T-helper 22 cell (primary cell): ENCODE data around the gene TMEM235.
"Not testable (repeated sequence)": the region's sequence is repeated elsewhere in the genome, so short reads cannot be mapped to it uniquely, and the experiment has no call there.

ENCODE experiments used
- DNase-seq: peaks from one replicate; pipeline ENCODE4 v3.0.0-alpha.2; 2020; ENCODE audit warnings: low read depth

TMEM235 gene

DNA sequence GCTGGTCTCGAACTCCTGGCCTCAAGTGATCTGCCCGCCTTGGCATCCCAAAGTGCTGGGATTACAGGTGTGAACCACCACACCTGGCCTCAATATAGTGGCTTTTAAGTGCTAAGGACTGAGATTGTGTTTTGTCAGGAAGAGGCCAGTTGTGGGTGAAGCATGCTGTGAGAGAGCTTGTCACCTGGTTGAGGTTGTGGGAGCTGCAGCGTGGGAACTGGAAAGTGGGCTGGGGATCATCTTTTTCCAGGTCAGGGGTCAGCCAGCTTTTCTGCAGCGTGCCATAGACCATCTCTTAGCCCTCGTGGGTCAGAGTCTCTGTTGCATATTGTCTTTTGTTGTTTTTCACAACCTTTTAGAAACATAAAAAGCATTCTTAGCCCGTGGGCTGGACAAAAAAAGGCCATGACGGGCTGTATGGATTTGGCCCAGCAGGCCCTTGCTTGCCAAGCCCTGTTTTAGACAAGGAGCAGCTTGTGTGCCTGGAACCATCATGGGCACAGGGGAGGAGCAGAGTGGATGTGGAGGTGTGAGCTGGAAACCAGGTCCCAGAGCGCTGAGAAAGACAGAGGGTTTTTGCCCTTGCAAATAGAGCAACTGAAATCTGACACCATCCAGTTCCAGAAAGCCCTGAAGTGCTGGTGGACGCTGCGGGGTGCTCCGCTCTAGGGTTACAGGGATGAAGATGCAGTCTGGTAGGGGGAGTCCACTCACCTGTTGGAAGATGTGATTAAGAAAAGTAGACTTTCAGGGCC is 11.9 kb upstream of the TMEM235 start:
- no peak for DNase-seq

DNA sequence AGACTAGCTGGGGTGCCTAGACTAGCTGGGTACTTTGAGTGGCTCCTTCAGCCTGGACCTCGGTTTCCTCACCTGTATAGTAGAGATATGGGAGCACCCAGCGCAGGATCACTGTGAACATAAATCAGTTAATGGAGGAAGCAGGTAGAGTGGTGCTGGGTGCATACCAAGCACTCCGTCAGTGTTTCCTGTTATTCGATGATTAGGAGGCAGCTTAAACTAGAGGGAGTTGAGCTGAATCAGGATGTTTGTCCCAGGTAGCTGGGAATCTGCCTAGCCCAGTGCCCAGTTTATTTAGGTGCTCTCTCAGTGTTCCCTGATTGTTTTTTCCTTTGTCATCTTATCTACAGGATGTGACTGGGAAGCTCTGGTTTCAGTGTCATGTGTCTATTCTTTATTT is 8.4 kb upstream of the TMEM235 start:
- no peak for DNase-seq

DNA sequence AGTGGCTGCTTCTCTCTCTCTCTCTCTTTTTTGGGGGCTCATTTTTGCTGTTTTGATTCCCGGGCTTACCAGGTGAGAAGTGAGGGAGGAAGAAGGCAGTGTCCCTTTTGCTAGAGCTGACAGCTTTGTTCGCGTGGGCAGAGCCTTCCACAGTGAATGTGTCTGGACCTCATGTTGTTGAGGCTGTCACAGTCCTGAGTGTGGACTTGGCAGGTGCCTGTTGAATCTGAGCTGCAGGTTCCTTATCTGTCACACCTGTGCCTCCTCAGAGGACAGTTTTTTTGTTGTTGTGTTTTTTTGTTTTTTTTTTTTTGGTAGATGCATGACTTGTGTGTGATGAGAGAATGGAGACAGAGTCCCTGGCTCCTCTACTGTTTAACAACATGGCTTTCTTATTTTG is 7.7 kb upstream of the TMEM235 start:
- DNase-seq: no peak

DNA sequence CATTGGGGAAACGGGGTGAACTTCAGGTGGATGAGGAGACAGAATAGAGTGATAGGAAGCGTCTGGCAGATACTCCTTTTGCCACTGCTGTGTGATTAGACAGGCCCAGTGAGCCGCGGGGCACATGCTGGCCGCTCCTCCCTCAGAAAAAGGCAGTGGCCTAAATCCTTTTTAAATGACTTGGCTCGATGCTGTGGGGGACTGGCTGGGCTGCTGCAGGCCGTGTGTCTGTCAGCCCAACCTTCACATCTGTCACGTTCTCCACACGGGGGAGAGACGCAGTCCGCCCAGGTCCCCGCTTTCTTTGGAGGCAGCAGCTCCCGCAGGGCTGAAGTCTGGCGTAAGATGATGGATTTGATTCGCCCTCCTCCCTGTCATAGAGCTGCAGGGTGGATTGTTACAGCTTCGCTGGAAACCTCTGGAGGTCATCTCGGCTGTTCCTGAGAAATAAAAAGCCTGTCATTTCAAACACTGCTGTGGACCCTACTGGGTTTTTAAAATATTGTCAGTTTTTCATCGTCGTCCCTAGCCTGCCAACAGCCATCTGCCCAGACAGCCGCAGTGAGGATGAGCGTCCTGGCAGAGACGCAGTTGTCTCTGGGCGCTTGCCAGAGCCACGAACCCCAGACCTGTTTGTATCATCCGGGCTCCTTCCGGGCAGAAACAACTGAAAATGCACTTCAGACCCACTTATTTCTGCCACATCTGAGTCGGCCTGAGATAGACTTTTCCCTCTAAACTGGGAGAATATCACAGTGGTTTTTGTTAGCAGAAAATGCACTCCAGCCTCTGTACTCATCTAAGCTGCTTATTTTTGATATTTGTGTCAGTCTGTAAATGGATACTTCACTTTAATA is 7.0 kb upstream of the TMEM235 start:
- DNase-seq: no peak

DNA sequence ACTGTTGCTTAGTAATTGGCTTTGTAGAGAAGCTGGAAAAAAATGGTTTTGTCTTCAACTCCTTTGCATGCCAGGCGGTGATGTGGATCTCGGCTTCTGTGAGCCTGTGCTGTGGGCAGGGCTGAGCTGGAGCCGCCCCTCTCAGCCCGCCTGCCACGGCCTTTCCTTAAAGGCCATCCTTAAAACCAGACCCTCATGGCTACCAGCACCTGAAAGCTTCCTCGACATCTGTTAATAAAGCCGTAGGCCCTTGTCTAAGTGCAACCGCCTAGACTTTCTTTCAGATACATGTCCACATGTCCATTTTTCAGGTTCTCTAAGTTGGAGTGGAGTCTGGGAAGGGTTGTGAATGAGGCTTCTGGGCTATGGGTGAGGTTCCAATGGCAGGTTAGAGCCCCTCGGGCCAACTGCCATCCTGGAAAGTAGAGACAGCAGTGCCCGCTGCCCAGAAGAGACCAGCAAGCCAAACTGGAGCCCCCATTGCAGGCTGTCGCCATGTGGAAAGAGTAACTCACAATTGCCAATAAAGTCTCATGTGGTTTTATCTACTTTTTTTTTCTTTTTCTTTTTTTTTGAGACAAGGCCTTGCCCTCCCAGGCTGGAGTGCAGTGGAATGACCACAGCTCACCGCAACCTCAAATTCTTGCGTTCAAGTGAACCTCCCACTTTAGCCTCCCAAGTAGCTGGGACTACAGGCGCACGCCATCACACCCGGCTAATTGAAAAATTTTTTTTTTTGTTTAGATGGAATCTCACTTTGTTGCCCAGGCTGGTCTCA is 6.2 kb upstream of the TMEM235 start:
- no peak for DNase-seq

DNA sequence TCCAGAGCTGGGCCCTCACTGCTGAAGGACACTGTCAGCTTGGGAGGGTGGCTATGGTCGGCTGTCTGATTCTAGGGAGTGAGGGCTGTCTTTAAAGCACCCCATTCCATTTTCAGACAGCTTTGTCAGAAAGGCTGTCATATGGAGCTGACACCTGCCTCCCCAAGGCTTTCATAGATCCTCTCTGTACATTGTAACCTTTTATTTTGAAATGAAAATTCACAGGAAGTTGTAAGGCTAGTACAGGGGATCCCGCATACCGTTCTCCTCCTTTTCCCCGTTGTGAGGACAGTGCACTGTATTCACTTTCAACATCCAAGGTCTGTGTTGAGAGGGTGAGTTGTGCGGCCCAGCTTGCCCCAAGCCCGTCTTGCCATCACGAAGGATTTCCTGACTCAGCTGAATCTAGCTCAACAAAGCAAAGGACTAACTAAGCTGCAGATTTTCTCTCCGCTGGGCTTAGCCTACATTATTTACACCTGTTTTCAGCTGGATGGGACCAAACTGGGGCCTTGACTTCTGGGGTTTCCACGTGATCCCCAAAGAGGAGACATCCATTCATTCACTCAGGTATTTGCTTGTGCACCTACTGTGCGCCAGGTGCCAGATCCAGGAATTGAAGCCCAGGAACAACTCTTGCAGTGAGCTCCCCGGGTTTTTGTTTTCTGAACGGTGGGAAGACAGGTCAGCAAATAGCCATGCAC is 5.2 kb upstream of the TMEM235 start:
- no peak for DNase-seq

DNA sequence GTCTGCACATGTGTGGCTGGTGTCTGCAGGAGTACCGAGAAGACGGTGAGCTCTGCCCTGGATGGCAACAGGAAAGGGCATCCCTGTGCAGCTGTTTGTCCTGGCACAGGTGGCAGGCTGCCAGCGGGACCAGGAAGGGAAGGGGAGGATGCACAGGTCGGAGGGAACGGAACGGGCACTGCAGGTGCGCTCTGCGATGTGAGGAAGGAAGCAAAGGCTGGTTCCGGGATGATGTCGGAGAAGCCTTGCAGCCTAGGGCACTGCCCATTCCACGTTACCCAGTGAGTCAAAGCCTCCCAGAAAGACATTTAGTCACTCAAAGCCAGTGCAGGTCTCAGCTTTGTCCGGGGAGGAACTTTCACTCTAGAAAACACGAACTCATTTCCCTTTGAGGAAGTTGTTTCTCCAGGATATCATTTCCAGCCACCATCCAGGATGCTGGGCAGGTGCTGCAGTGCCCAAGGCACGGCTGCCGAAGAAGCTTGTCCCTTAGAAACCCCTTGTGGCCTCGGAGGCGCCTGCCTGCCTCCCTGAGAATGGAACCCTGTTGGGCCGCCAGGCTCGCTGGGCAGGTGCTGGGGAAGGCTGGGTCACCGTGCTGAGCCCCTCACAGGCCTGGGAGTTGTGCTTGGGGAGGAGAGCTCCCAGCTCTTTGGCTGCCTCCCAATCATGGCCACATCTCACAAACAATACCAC is 4.5 kb upstream of the TMEM235 start:
- no peak for DNase-seq

DNA sequence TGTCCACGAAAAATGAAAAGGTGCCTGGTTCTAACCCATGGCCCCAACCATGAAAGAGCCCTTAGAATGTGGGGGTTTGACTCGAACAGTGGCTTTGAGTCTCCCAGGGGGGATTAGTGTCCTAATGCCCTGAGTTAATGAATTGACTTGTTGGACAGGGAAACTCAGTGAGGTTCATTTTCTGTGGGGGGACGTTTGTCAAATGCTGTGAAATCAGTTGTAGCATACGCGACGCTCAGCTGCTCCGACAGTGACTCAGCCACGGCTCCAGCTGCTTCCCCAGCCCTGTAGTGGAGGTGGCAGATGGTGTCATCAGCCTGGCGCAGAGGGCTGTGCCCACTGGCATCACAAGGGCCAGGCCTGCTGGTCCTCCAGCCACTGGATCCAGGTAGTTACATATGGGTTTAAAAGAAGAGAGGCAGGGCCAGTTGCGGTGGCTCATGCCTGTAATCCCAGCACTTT is 3.9 kb upstream of the TMEM235 start:
- no peak for DNase-seq

DNA sequence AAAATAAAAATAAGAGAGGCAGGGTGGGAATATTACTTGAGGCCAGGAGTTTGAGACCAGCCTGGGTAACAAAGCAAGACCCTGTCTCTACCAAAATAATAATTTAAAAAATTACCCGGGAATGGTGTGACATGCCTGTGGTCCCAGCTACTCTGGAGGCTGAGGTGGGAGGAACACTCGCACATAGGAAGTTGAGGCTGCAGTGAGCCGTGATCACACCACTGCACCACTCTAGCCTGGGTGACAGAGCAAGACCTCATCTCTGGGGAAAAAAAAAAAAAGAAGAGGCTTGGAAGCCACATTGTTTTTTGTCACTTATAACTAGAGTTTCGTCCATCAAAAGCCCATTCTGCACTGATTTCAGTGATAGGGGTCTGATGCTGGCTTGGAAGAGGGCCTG is 3.3 kb upstream of the TMEM235 start:
- DNase-seq: no peak

DNA sequence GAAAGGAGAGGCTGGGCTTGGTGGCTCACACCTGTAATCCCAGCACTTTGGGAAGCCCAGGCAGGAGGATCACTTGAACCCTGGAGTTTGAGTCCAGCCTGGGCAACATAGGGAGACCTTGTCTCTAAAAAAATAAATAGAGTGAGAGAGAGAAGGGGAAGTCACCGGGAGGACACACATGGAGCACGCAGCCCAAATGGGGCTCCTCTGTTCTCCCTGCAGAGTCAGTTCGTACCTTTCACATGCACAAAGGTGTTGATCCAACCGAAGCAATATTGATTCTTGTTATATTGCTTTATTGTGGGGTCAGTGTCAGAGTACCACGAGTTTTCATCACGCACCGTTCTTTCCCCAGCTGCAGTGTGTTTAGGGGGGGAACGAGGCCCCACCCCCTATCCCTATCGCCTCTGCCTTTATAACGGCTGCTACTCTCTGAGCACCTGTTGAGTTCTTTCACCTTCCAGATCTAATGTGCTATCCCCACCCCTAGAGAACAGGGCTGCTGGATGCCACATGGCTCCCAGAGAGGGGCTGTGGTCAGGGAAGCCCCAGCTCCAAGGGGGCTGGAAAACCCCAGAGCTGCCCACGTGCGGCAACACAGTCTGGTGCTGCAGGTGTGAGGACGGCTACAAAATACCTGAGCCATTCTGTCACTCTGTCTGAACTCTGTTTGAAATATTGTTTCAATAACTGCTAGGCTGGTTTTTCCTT is 1.0 kb upstream of the TMEM235 start:
- DNase-seq: no peak

DNA sequence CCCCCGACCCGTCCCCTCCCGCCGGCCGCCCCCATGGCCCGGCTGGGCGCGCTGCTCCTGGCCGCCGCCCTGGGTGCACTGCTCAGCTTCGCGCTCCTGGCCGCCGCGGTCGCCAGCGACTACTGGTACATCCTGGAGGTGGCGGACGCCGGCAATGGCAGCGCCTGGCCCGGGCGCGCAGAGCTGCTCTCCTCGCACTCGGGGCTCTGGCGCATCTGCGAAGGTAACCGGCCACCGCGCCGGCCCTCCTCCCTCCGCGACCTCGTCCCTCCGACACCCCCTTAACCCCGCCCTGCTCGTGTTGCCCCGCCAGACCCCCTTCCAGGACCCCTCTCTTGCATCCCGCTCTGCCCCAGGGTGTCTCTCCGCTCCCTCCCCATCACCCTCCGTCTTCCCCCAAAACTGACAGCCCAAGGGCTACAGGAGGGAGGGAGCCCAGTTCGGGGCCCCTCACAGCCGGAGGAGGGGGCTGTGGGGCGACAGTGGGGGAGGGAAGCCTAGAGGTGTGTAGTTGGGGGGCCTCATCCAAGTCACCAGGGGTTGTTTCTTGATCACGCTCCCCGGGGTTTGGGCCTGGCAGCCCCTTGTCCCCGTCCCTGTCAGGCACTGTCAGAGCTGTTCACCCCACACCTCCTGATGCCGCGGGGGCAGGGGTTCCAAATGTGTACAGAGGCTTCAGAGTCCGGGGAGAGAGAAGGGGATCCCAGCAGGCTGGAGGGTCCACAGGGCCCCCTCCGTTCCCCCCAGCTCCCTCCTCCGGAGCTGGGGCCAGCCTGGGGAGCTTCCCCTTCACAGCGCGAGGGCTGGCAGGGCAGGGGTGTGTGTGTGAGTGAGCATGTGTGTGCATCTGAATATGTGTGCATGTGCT is 794 bp downstream of the TMEM235 start:
- DNase-seq: no peak

DNA sequence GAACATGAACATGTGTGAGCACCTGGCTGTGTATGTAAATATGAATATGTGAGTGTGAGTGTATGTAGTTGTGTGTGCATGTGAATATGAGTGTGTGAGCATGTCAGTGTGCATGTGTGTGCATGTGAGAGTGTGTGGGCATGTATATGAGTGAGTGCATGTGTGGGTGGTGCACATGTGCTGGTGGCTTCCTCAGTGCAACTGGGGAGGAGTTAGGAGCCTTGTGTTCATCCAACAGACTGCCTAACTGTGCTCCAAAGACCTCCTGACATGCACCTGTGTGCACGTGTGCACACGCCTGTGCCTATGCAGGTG is 1.4 kb downstream of the TMEM235 start:
- DNase-seq: no peak

DNA sequence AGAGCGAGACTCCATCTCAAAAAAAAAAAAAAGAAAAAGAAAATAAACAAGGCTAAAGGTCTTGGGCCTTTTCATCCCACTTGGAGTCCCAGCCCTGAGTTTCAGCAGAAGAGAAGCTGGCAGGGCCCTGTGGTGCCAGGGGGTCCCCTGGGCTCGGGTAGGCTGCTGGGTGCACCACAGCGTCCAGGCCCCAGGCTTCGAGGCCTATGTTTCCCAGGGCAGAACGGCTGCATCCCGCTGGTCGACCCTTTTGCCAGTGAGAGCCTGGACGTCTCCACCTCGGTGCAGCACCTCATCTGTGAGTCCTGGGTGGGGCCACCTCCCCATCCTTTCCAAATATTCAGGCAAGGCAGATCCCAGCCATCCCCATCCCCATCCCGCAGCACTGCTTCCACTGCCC is 2.2 kb downstream of the TMEM235 start:
- DNase-seq: no peak

DNA sequence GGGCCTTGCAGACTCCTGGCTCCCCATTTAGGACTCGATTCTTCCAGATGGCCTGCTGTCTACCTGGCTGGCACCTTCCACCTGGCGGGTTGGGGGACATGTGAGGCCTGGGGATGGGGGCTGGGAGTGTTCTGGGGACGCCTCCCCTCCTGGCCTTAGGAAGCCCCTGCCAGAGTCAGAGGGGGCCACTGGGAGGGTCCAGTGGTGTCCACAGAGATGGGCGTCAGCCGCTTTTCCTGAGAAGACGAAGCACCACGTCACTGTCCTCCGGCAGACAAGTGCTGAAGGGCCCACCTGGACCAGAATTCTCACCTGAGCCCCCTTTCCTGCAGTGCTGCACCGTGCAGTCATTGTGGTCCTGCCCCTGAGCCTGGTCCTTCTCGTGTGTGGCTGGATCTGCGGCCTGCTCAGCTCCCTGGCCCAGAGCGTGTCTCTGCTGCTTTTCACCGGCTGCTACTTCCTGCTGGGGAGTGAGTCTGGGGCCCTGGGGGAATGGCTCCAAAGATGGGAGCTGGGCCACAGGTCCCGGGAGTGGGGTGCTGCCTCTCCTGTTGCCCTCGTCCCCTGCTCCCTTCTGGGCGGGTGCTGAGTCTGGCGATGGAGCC is 2.9 kb downstream of the TMEM235 start:
- DNase-seq: no peak

DNA sequence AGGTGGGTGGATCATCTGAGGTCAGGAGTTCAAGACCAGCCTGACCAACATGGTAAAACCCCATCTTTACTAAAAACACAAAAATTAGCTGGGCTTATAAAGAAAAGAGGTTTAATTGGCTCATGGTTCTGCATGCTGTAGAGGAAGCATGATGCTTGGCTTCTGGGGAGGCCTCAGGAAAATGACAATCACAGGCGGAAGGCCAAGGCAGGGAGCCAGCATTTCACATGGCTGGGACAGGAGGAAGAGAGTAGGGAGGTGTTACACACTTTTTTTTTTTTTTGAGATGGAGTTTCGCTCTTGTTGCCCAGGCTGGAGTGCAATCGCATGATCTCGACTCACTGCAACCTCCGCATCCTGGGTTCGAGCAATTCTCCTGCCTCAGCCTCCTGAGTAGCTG is 3.6 kb downstream of the TMEM235 start:
- not testable (repeated sequence) for DNase-seq

DNA sequence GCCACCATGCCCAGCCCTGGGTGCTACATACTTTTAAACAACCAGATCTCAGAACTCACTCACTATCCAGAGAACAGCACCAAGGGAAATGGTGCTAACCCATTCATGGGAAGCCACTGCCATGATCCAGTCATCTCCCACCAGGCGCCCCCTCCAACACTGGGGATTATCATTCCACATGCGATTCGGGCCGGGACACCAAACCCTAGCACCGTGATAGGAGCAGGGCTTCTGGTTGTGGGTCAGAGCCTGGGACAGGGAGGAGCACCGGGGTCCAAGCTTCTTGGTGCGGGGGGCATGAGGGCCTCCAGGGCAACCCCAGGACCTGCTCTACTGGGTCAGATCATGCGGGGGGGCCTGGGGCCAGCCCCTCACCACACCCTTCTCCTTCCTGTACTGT is 4.5 kb downstream of the TMEM235 start:
- no peak for DNase-seq

DNA sequence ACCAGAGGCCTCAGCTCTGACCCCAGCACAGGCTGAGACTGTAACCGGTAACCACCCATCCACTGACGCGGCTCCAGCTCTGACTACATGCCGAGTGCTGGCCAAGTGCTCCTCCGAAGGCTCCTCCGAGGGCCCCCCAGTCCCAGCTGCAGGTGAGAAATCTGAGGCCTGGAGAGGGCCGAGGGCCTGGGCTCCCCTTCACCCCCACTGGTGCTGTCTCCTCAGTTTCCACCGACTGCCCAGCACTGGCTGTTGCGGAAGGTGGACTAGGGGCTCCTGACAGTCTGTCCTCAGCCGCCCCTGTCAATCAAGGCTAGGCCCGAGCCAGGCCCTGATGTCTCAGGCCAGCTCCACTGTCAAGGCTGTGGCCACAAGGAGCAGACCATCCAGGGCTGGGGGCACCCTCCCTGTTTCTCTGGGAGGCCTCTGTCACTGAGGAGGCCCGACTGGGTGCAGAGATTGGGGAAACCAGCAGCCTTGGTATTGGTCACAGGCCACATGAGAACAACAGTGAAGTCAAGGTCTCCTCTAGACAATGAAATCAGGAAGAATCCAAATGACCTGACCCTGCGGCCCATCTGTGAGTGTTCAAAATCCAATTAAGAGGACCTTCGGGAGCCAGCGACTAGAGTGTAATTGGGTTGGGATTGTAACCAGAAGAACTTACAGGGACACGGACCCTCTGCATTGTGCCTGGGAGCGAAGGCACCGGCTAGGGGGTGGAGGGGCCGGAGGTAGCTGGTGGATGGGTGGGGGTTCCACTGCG is 5.1 kb downstream of the TMEM235 start:
- DNase-seq: no peak

DNA sequence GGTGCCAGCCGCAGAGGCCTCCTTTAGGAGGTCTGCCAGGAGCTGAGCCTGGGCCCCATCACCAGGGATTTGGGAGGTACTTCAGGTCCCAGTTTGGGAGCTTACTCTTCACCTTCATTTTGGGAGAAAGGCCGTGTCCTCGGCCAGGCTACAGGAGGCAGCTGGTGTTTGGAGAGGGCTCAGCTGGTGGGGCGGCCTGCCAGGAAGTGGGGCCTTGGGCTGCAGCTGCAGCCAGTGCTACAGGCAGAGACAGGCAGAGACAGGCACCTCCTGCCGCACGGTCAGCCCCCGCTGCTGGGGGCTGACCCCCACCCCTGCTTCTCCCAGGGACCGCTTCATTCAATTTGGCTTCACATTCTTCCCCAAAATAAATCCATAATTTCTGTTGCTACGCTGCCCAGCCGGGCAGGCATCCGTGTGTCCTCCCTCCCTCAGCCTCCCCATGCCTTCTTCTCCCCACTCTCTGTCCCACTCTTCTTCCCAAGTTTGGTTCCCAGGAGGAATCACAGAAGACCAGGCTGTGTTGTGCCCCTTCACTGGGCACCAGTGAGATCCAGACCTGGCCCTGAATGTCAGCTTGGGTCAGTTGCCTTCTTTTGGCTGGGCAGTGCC is 6.1 kb downstream of the TMEM235 start:
- no peak for DNase-seq
